BJ (cell line): ENCODE measurements around the gene DGKE. TPM values are rescaled to one million over a fixed set of nuclear protein-coding genes. Genes with fewer than 3 reads are reported as not detected.
A peak's percentile ranks its signal among the peaks of the same experiment; 100 is the strongest.

Source experiments
- CTCF ChIA-PET: fragments of 350-600 bp; formaldehyde crosslinking; extraction: SDS; loops from one replicate; lab custom pipeline; 2021; ENCODE audit warnings: antibody characterized with exemption, inconsistent platforms; lab: Yijun Ruan, JAX
- POLR2A ChIA-PET: fragments of 300-600 bp; sonication (Branson Sonifier 250); formaldehyde crosslinking; extraction: SDS; loops from one replicate; lab custom pipeline; 2021; ENCODE audit warnings: antibody characterized with exemption; lab: Charles Lee
- DNase-seq: peaks from one replicate; pipeline ENCODE4 v3.0.0-alpha.2; 2011; ENCODE audit warnings: low read depth
- H3K27me3 ChIP-seq: 2 replicates; pipeline ENCODE4 v1.6.0; 2011; ENCODE audit warnings: low read length; ENCODE audit not compliant: control insufficient read depth, insufficient read depth
- H3K36me3 ChIP-seq: 2 replicates; pipeline ENCODE4 v1.5.1; 2011; ENCODE audit warnings: low read length; ENCODE audit not compliant: control insufficient read depth, insufficient read depth
- H3K4me3 ChIP-seq: 2 replicates; pipeline ENCODE4 v1.5.1; 2011; ENCODE audit warnings: low read depth, mild to moderate bottlenecking, control low read depth, low read length
- polyA plus RNA-seq: library from polyadenylated mRNA; depleted of rRNA; stranded (reverse); fragments of >200 nt; gene quantifications from 2 replicates; pipeline ENCODE4 v1.2.3, GENCODE V29; 2011
- TF ChIP-seq, protein P1 (sequence below): IDR thresholded peaks from 2 replicates; pipeline ENCODE4 v1.5.1; 2011; ENCODE audit warnings: low read depth, mild to moderate bottlenecking, control low read depth, inconsistent platforms, low read length, moderate library complexity; ENCODE audit not compliant: insufficient read depth

Gene DGKE
- polyA plus RNA-seq, 1 experiment: 1.9 TPM

DNA sequence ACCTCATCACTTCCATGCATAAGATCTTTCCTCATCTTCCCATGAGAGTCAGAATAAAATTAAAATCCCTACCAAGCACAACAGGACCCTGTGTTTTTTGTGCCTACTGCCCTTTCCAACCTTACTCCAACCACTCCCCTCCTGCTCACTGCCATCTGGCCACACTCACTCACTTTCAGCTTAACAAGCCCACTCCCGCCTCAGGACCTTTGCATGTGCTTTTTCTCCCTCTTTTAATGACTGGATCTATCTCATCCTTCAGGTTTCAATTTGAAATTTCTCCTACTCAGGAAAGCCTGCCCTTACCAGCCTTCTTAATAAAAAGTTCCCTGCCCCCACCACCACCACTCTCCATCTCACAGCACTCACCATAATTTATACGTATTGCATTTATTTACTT, 14.9 kb upstream of the DGKE start:
- Histone ChIP-seq H3K36me3 (no peaks in the 10 kb centered on the region), H3K4me3 (no peak overlapping the region), H3K27me3 (no peaks in the 10 kb centered on the region)
- CTCF ChIA-PET: interaction anchor here (0.6 to 9.3 kb wide), 25 partner anchors 9 to 189 kb away, joined by 3 to 105 read pairs (median 5); partner anchors contain the start of genes C17orf67, DGKE and TRIM25
- DNase-seq: no peak
- POLR2A ChIA-PET: no interaction called here
- TF ChIP-seq, protein P1, sequence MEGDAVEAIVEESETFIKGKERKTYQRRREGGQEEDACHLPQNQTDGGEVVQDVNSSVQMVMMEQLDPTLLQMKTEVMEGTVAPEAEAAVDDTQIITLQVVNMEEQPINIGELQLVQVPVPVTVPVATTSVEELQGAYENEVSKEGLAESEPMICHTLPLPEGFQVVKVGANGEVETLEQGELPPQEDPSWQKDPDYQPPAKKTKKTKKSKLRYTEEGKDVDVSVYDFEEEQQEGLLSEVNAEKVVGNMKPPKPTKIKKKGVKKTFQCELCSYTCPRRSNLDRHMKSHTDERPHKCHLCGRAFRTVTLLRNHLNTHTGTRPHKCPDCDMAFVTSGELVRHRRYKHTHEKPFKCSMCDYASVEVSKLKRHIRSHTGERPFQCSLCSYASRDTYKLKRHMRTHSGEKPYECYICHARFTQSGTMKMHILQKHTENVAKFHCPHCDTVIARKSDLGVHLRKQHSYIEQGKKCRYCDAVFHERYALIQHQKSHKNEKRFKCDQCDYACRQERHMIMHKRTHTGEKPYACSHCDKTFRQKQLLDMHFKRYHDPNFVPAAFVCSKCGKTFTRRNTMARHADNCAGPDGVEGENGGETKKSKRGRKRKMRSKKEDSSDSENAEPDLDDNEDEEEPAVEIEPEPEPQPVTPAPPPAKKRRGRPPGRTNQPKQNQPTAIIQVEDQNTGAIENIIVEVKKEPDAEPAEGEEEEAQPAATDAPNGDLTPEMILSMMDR: no peak

DNA sequence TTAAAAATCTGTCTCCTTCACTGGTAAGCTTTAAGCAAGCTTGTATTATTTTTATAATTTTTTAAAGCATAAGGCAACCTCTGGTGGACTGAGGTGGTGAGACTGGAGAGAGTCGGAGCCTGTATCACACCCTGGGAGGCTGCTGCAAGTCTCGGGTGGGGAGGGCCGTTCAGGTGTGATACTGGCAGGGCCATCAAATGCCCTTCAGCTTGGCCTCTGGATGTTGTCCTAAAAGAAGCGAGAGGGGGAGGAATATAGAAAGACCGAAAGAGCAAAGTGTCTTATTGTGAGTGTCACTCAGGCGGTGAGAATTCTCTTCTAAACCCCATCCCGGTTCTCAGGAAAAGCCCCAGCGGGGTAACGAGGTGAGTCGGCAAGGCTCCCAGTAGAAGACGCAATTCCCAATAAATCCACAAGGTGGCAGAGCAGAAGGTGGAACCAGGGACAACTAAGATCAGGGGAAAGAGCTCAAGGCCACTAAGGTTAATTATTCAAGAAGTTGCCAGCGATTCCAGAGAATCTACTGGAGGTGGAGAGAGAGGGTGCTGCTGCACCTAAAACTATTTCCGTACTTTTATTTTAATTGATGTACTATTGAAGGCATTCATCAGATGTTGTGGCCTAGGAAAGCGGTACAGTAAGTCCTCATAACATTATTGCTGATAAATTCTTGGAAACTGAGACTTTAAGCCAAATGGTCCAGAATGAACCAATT, 14.4 kb upstream of the DGKE start:
- H3K36me3 ChIP-seq: no peaks in the 10 kb centered on the region
- H3K4me3 ChIP-seq: no peak overlapping the region
- no peaks in the 10 kb centered on the region for H3K27me3 ChIP-seq
- ChIA-PET POLR2A (no interaction called here), CTCF (interaction anchor here (0.5 to 9.3 kb wide), 32 partner anchors 8 to 191 kb away, joined by 3 to 105 read pairs (median 4); partner anchors contain the start of genes C17orf67, COIL, DGKE and TRIM25)
- TF ChIP-seq, protein P1: peak; percentile 77
- peak; percentile 10 for DNase-seq

DNA sequence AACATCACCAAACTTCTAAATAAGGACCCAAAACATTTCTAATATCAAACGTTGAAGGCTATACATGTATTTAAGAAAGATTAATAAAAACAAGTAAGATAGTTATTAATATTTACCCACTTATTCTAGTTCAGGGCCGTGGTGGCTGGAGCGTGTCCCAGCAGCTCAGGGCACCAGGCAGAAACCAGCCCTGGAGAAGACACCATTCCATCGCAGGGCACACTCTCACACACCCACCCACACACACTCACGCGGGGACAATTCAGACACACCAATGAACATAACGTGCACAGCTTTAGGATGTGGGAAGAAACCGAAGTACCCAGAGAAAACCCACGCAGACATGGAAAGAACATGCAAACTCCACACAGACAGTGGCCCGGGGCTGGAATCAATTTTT, 13.7 kb upstream of the DGKE start:
- ChIA-PET POLR2A (no interaction called here), CTCF (interaction anchor here (0.5 to 9.3 kb wide), 28 partner anchors 9 to 191 kb away, joined by 3 to 105 read pairs (median 4); partner anchors contain the start of genes C17orf67, COIL, DGKE and TRIM25)
- TF ChIP-seq, protein P1: no peak
- no peak for DNase-seq
- no peaks in the 10 kb centered on the region for H3K27me3 ChIP-seq
- no peak overlapping the region for H3K4me3 ChIP-seq
- no peaks in the 10 kb centered on the region for H3K36me3 ChIP-seq

DNA sequence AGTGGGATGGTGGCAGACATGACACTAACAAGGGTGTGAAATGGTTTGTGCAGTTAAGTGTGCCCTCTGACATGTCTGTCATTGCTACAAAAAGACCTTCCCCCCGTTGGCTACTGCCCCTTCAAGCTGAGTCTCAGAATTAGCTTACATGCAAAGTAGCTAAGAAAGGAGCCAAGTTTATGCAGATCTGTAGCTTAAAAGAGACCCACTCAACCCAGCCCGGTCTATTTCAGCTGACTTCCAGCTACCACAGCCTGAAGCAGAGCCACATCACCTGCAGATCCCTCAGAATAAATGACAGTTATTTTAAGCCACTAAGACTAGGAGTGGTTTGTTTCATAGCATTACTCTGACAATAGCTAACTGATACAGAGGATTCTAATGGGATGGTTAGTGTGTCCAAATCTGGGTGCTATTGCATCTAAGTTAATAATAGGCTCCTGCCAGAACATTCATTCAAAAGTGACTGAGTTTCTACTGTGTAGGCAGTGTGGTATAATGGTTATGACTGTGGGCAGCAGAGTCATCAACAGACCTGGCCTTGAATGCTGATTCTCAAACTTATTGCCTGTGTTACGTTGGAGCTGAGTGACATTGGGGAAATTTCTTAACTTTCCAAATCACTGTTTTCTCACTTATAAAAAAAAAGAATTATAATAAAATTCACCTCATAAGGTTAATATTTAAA, 12.0 kb upstream of the DGKE start:
- CTCF ChIA-PET: interaction anchor here (9.3 kb wide), 1 partner anchor 119 kb away, joined by 105 read pairs; no protein-coding TSS in a partner anchor

GRCh38 chr17:56822725-56823124, 11.2 kb upstream of the DGKE start:
- ChIA-PET POLR2A (no interaction called here), CTCF (interaction anchor here (0.6 to 9.3 kb wide), 2 partner anchors 9 to 119 kb away, joined by 3 to 105 read pairs; no protein-coding TSS in a partner anchor)
- TF ChIP-seq, protein P1: no peak
- no peaks in the 10 kb centered on the region for H3K36me3 ChIP-seq
- no peak overlapping the region for H3K4me3 ChIP-seq
- no peaks in the 10 kb centered on the region for H3K27me3 ChIP-seq
- no peak for DNase-seq

More for the DNA sequence above, 12.0 kb upstream of the DGKE start:
- TF ChIP-seq, protein P1: no peak
- Histone ChIP-seq H3K36me3 (no peaks in the 10 kb centered on the region), H3K27me3 (no peaks in the 10 kb centered on the region), H3K4me3 (no peak overlapping the region)
- POLR2A ChIA-PET: no interaction called here
- no peak for DNase-seq
